ENCODE data around the gene NDUFS7. TPM values are rescaled to one million over a fixed set of nuclear protein-coding genes. Genes with fewer than 3 reads are reported as not detected.

The NDUFS7 gene
- total and polyA plus RNA-seq, 2 donors from 2014 or later, result 85.5 to 265 TPM

GRCh38 chr19:1434577-1435060, 50.9 kb downstream of the NDUFS7 start:
- H3K36me3 ChIP-seq (ENCODE audit: control insufficient read depth in 2 of 3, insufficient read depth in 3 of 3, low read length in 3 of 3), result peaks cover 0 to 14% (median 10%) of the 10 kb centered on the region in 3 donors
- DNase-seq, result peak in 1 of 5 donors; percentile 41
- H3K27ac ChIP-seq (ENCODE audit: low read depth in 2 of 2, low read length in 2 of 2), result no peak overlapping the region
- intact Hi-C loops (cut with DNase I), result no loop called here
- H3K9ac ChIP-seq (ENCODE audit: low read length in 3 of 3), result no peak overlapping the region
- H3K4me3 ChIP-seq (ENCODE audit: low read length in 3 of 3), result no peak overlapping the region
- no peaks in the 10 kb centered on the region for H3K9me3 ChIP-seq (ENCODE audit: control insufficient read depth in 2 of 3, insufficient read depth in 1 of 3, low read length in 3 of 3)
- TF ChIP-seq CTCF (IDR thresholded peaks at IDR 0.05; ENCODE audit: borderline replicate concordance, extremely low read depth, insufficient read depth), result no peak
- no peaks in the 10 kb centered on the region for H3K27me3 ChIP-seq (ENCODE audit: control insufficient read depth, insufficient read depth, low read length)
- H3K4me1 ChIP-seq (ENCODE audit: control insufficient read depth in 2 of 3, insufficient read depth in 2 of 3, low read depth in 1 of 3, low read length in 3 of 3), result peaks cover 0 to 10% (median 2%) of the 10 kb centered on the region in 3 donors
- FAIRE-seq, result no peak

- FAIRE-seq (no peak), DNase-seq (no peak)
- intact Hi-C loops (cut with DNase I), result no loop called here
- Histone ChIP-seq H3K36me3 (ENCODE audit: control insufficient read depth in 2 of 3, insufficient read depth in 3 of 3, low read length in 3 of 3) (peaks cover 1 to 17% (median 12%) of the 10 kb centered on the region in 3 donors), H3K9ac (ENCODE audit: low read length in 3 of 3) (no peak overlapping the region), H3K4me3 (ENCODE audit: low read length in 3 of 3) (no peak overlapping the region), H3K4me1 (ENCODE audit: control insufficient read depth in 2 of 3, insufficient read depth in 2 of 3, low read depth in 1 of 3, low read length in 3 of 3) (peaks cover 0 to 11% (median 3%) of the 10 kb centered on the region in 3 donors), H3K27ac (ENCODE audit: low read depth in 2 of 2, low read length in 2 of 2) (no peak overlapping the region), H3K9me3 (ENCODE audit: control insufficient read depth in 2 of 3, insufficient read depth in 1 of 3, low read length in 3 of 3) (no peaks in the 10 kb centered on the region), H3K27me3 (ENCODE audit: control insufficient read depth, insufficient read depth, low read length) (no peaks in the 10 kb centered on the region)
- TF ChIP-seq CTCF (IDR thresholded peaks at IDR 0.05; ENCODE audit: borderline replicate concordance, extremely low read depth, insufficient read depth), result no peak
Measured at GRCh38 chr19:1435378-1435989, 51.8 kb downstream of the NDUFS7 start.

- Histone ChIP-seq H3K27ac (ENCODE audit: low read depth in 2 of 2, low read length in 2 of 2) (no peak overlapping the region), H3K4me1 (ENCODE audit: control insufficient read depth in 2 of 3, insufficient read depth in 2 of 3, low read depth in 1 of 3, low read length in 3 of 3) (peaks cover 0 to 12% (median 3%) of the 10 kb centered on the region in 3 donors), H3K4me3 (ENCODE audit: low read length in 3 of 3) (peak overlapping the region in 1 of 3 donors; percentile 86), H3K9ac (ENCODE audit: low read length in 3 of 3) (peak overlapping the region in 1 of 3 donors; percentile 46), H3K9me3 (ENCODE audit: control insufficient read depth in 2 of 3, insufficient read depth in 1 of 3, low read length in 3 of 3) (no peaks in the 10 kb centered on the region), H3K27me3 (ENCODE audit: control insufficient read depth, insufficient read depth, low read length) (no peaks in the 10 kb centered on the region), H3K36me3 (ENCODE audit: control insufficient read depth in 2 of 3, insufficient read depth in 3 of 3, low read length in 3 of 3) (peaks cover 2 to 25% (median 14%) of the 10 kb centered on the region in 3 donors)
- intact Hi-C loops (cut with DNase I), result no loop called here
- TF ChIP-seq CTCF (IDR thresholded peaks at IDR 0.05; ENCODE audit: borderline replicate concordance, extremely low read depth, insufficient read depth), result no peak
- DNase-seq (no peak), FAIRE-seq (no peak)
Measured at GRCh38 chr19:1437609-1438008, 53.9 kb downstream of the NDUFS7 start.

Data from kidney (tissue), 14 donors.